Lung (tissue), 12 donors: ENCODE data around the gene SCYL2. TPM values are rescaled to one million over a fixed set of nuclear protein-coding genes. Genes with fewer than 3 reads are reported as not detected.

Source experiments
- ATAC-seq: fragments of 200-7000 bp; cut with Tn5 transposase; one replicate; pipeline ENCODE4 v1.9.1; 2020; ENCODE audit warnings: moderate number of reproducible peaks; ENCODE audit not compliant: insufficient read depth, low FRiP score
- DNase-seq, 3 donors: peaks; one replicate each; pipeline ENCODE4 v3.0.0-alpha.2; 2013 to 2017
- H3K27ac ChIP-seq, 2 donors: one replicate each; pipeline ENCODE4 v1.5.1; 2013; ENCODE audit warnings: mild to moderate bottlenecking in 2 of 2, moderate library complexity in 2 of 2, control low read depth in 1 of 2, inconsistent platforms in 1 of 2, low read depth in 1 of 2, low read length in 1 of 2
- H3K27me3 ChIP-seq, 3 donors: one replicate each; pipeline ENCODE4 v1.5.1; 2013; ENCODE audit warnings: low read length in 2 of 3; ENCODE audit not compliant: control insufficient read depth in 3 of 3, insufficient read depth in 3 of 3
- H3K36me3 ChIP-seq, 4 donors: one replicate each; pipeline ENCODE4 v1.5.1; 2013; ENCODE audit warnings: low read length in 4 of 4, mild to moderate bottlenecking in 1 of 4, moderate library complexity in 1 of 4; ENCODE audit not compliant: control insufficient read depth in 4 of 4, insufficient read depth in 4 of 4
- H3K4me1 ChIP-seq, 5 donors: one replicate each; pipeline ENCODE4 v1.5.1; 2013; ENCODE audit warnings: low read length in 5 of 5, mild to moderate bottlenecking in 2 of 5, moderate library complexity in 1 of 5; ENCODE audit not compliant: control insufficient read depth in 5 of 5, insufficient read depth in 5 of 5
- H3K4me3 ChIP-seq: one replicate; pipeline ENCODE4 v1.5.1; 2013; ENCODE audit warnings: mild to moderate bottlenecking, control low read depth, moderate library complexity
- H3K9ac ChIP-seq, 2 donors: one replicate each; pipeline ENCODE4 v1.5.1; 2013; ENCODE audit warnings: low read length in 2 of 2, control low read depth in 1 of 2; ENCODE audit not compliant: insufficient read depth in 1 of 2
- H3K9me3 ChIP-seq, 4 donors: one replicate each; pipeline ENCODE4 v1.5.1; 2013; ENCODE audit warnings: low read length in 3 of 4, mild to moderate bottlenecking in 1 of 4, moderate library complexity in 1 of 4; ENCODE audit not compliant: control insufficient read depth in 4 of 4, insufficient read depth in 3 of 4
- WGBS, 2 donors: extraction: QIAGEN DNeasy Blood & Tissue Kit; methylation state at CpG; one replicate each; pipeline ENCODE4 v1.1.7; 2013; 5-methylcytosine and 5-hydroxymethylcytosine counted together
- polyA plus RNA-seq, 2 donors: library from polyadenylated mRNA; stranded (reverse); fragments of 200-250 nt; gene quantifications; one replicate each; pipeline ENCODE4 v1.2.1, GENCODE V29; 2013
- total RNA-seq, 2 donors: library from RNA; depleted of rRNA in 1 of 2; stranded (reverse); fragments of >200 nt in 1 of 2; gene quantifications; one replicate each; pipeline ENCODE4 v1.2.1, GENCODE V29; 2014 to 2021
- TF ChIP-seq, protein P1 (sequence below): IDR thresholded peaks from 2 replicates; pipeline ENCODE4 v1.5.1; 2012; ENCODE audit warnings: mild to moderate bottlenecking; ENCODE audit errors: control extremely low read depth, extremely low read depth
- donor health status: control.
- donor health status: control.
- donor health status: Bipolar disorder and iron deficiency.
- donor health status: healthy.
- donor health status: DM: yes; HTN: yes; CAD: no.

The SCYL2 gene
- total and polyA plus RNA-seq, 4 donors = 13.9 to 148 (median 24.9) TPM

- WGBS, 2 donors = 80 to 89% methylated on average over 3 of the region's 3 CpGs
- no peak overlapping the region for H3K27ac ChIP-seq
- H3K36me3 ChIP-seq = no peaks in the 10 kb centered on the region
- DNase-seq (no peak), ATAC-seq (no peak)
- no peak overlapping the region for H3K9ac ChIP-seq
- no peaks in the 10 kb centered on the region for H3K27me3 ChIP-seq
- TF ChIP-seq, protein P1, sequence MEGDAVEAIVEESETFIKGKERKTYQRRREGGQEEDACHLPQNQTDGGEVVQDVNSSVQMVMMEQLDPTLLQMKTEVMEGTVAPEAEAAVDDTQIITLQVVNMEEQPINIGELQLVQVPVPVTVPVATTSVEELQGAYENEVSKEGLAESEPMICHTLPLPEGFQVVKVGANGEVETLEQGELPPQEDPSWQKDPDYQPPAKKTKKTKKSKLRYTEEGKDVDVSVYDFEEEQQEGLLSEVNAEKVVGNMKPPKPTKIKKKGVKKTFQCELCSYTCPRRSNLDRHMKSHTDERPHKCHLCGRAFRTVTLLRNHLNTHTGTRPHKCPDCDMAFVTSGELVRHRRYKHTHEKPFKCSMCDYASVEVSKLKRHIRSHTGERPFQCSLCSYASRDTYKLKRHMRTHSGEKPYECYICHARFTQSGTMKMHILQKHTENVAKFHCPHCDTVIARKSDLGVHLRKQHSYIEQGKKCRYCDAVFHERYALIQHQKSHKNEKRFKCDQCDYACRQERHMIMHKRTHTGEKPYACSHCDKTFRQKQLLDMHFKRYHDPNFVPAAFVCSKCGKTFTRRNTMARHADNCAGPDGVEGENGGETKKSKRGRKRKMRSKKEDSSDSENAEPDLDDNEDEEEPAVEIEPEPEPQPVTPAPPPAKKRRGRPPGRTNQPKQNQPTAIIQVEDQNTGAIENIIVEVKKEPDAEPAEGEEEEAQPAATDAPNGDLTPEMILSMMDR = no peak
- H3K4me3 ChIP-seq = no peak overlapping the region
- no peaks in the 10 kb centered on the region for H3K9me3 ChIP-seq
- H3K4me1 ChIP-seq = peaks cover 0 to 19% (median 0%) of the 10 kb centered on the region in 5 donors
These were observed 92.3 kb downstream of the SCYL2 start for GRCh38 chr12:100359248-100359647.

GRCh38 chr12:100359822-100360221 is 92.8 kb downstream of the SCYL2 start:
- ATAC-seq = no peak
- H3K27ac ChIP-seq = no peak overlapping the region
- no peaks in the 10 kb centered on the region for H3K36me3 ChIP-seq
- DNase-seq = no peak
- H3K9me3 ChIP-seq = no peaks in the 10 kb centered on the region
- no peaks in the 10 kb centered on the region for H3K27me3 ChIP-seq
- peaks cover 0 to 19% (median 0%) of the 10 kb centered on the region in 5 donors for H3K4me1 ChIP-seq
- TF ChIP-seq, protein P1 = no peak
- 65 to 72% methylated on average over 2 of the region's 2 CpGs for WGBS, 2 donors
- H3K9ac ChIP-seq = no peak overlapping the region
- H3K4me3 ChIP-seq = no peak overlapping the region

DNA sequence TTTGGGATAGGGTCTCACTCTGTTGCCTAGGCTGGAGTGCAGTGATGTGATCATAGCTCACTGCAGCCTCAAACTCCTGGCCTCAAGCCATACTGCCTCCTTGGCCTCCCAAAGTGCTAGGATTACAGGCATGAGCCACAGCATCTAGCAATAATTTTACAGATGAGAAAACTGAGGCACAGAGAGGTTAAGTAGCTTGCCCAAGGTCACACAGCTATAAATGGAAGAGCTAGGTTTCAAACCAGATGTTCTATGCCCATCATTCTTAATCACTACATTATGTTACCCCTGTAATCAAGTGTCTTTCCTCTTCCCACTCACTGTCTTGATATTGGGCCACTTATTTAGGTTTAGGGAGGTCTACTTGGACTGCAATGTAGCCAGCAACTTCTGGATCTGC is 93.5 kb downstream of the SCYL2 start:
- H3K9me3 ChIP-seq = no peaks in the 10 kb centered on the region
- ATAC-seq = no peak
- H3K4me3 ChIP-seq = no peak overlapping the region
- peaks cover 0 to 19% (median 0%) of the 10 kb centered on the region in 5 donors for H3K4me1 ChIP-seq
- DNase-seq = no peak
- TF ChIP-seq, protein P1 = no peak
- H3K9ac ChIP-seq = no peak overlapping the region
- H3K36me3 ChIP-seq = no peaks in the 10 kb centered on the region
- H3K27me3 ChIP-seq = no peaks in the 10 kb centered on the region
- H3K27ac ChIP-seq = no peak overlapping the region

GRCh38 chr12:100364324-100364723 is 97.3 kb downstream of the SCYL2 start:
- H3K9me3 ChIP-seq = peaks cover 0 to 2% (median 0%) of the 10 kb centered on the region in 4 donors
- peaks cover 0 to 5% (median 0%) of the 10 kb centered on the region in 5 donors for H3K4me1 ChIP-seq
- no peaks in the 10 kb centered on the region for H3K36me3 ChIP-seq
- ATAC-seq (no peak), DNase-seq (no peak)
- TF ChIP-seq, protein P1 = no peak
- WGBS, 2 donors = 81 to 86% methylated on average over 4 of the region's 4 CpGs
- H3K4me3 ChIP-seq = no peak overlapping the region
- H3K9ac ChIP-seq = no peak overlapping the region
- no peak overlapping the region for H3K27ac ChIP-seq
- H3K27me3 ChIP-seq = no peaks in the 10 kb centered on the region
